Activated T-helper 2 cell treated with anti-CD3 and anti-CD28 coated beads, Interferon-gamma antibody, Interleukin-2, Interleukin-4, amounts not matched to agents 10 μg/mL and 5 μg/mL and 100 μg/mL, durations not matched to agents 14 hours and 24 hours and 36 hours (primary cell): ENCODE measurements around the gene ETS2. TPM values are rescaled to one million over a fixed set of nuclear protein-coding genes. Genes with fewer than 3 reads are reported as not detected.
A peak's percentile ranks its signal among the peaks of the same experiment; 100 is the strongest.

ENCODE experiments used
- DNase-seq: peaks from one replicate; pipeline ENCODE4 v3.0.0; 2021; ENCODE audit warnings: low spot score
- H3K27ac Mint-ChIP-seq: one replicate; pipeline ENCODE4 v1.8.0; 2021; ENCODE audit warnings: mixed read lengths
- H3K27me3 Mint-ChIP-seq: one replicate; pipeline ENCODE4 v1.8.0; 2021; ENCODE audit warnings: low read depth, mixed read lengths
- H3K36me3 Mint-ChIP-seq: one replicate; pipeline ENCODE4 v1.8.0; 2021; ENCODE audit warnings: low read depth, mixed read lengths
- H3K4me1 Mint-ChIP-seq: one replicate; pipeline ENCODE4 v1.8.0; 2021; ENCODE audit warnings: low read depth, mixed read lengths
- H3K4me3 Mint-ChIP-seq: one replicate; pipeline ENCODE4 v1.8.0; 2021; ENCODE audit warnings: low read depth, mild to moderate bottlenecking, moderate library complexity, mixed read lengths
- H3K9me3 Mint-ChIP-seq: one replicate; pipeline ENCODE4 v1.8.0; 2021; ENCODE audit warnings: mixed read lengths
- intact Hi-C: fragments of 100-400 bp; cut with micrococcal nuclease; formaldehyde crosslinking; loops from one replicate; pipeline ENCODE4 v1.15.1; 2023
- total RNA-seq: library from RNA; stranded (reverse); gene quantifications from 2 replicates; pipeline ENCODE4 v1.2.3, GENCODE V29; 2022

ETS2 gene
- total RNA-seq, 1 donor from 2014 or later = 63.9 TPM

- DNase-seq = no peak
- H3K4me1 Mint-ChIP-seq = peaks cover 29% of the 10 kb centered on the region
- H3K36me3 Mint-ChIP-seq = no peaks in the 10 kb centered on the region
- no peak overlapping the region for H3K4me3 Mint-ChIP-seq
- no peaks in the 10 kb centered on the region for H3K9me3 Mint-ChIP-seq
- intact Hi-C loops = no loop called here
- no peaks in the 10 kb centered on the region for H3K27me3 Mint-ChIP-seq
- no peak overlapping the region for H3K27ac Mint-ChIP-seq
Measured at GRCh38 chr21:38798081-38798480, 7.6 kb upstream of the ETS2 start.

GRCh38 chr21:38798481-38798882 lies 7.2 kb upstream of the ETS2 start:
- peaks cover 31% of the 10 kb centered on the region for H3K4me1 Mint-ChIP-seq
- H3K27ac Mint-ChIP-seq = peak overlapping the region; percentile 34
- no peaks in the 10 kb centered on the region for H3K9me3 Mint-ChIP-seq
- no peak overlapping the region for H3K4me3 Mint-ChIP-seq
- no peaks in the 10 kb centered on the region for H3K27me3 Mint-ChIP-seq
- no peak for DNase-seq
- intact Hi-C loops = no loop called here
- no peaks in the 10 kb centered on the region for H3K36me3 Mint-ChIP-seq

- H3K4me1 Mint-ChIP-seq = peaks cover 39% of the 10 kb centered on the region
- no peak overlapping the region for H3K4me3 Mint-ChIP-seq
- H3K27ac Mint-ChIP-seq = no peak overlapping the region
- DNase-seq = no peak
- no peaks in the 10 kb centered on the region for H3K27me3 Mint-ChIP-seq
- H3K9me3 Mint-ChIP-seq = no peaks in the 10 kb centered on the region
- intact Hi-C loops = loop anchor here (10.0 kb wide), 1 partner anchor 515 kb away; the partner anchor contains the start of gene BRWD1
- H3K36me3 Mint-ChIP-seq = no peaks in the 10 kb centered on the region
Measured at GRCh38 chr21:38800046-38800758, 5.5 kb upstream of the ETS2 start.

- Mint-ChIP-seq H3K9me3 (no peaks in the 10 kb centered on the region), H3K4me1 (peaks cover 39% of the 10 kb centered on the region), H3K27me3 (no peaks in the 10 kb centered on the region), H3K4me3 (no peak overlapping the region), H3K27ac (no peak overlapping the region), H3K36me3 (no peaks in the 10 kb centered on the region)
- DNase-seq = no peak
- intact Hi-C loops = loop anchor here (10.0 kb wide), 1 partner anchor 514 kb away; the partner anchor contains the start of gene BRWD1
Measured at GRCh38 chr21:38800924-38801744, 4.6 kb upstream of the ETS2 start.

GRCh38 chr21:38802050-38803026 lies 3.4 kb upstream of the ETS2 start:
- no peak overlapping the region for H3K4me3 Mint-ChIP-seq
- intact Hi-C loops = loop anchor here (10.0 kb wide), 1 partner anchor 512 kb away; the partner anchor contains the start of gene BRWD1
- H3K27ac Mint-ChIP-seq = no peak overlapping the region
- H3K4me1 Mint-ChIP-seq = peaks cover 41% of the 10 kb centered on the region
- DNase-seq = no peak
- H3K9me3 Mint-ChIP-seq = no peaks in the 10 kb centered on the region
- H3K27me3 Mint-ChIP-seq = no peaks in the 10 kb centered on the region
- H3K36me3 Mint-ChIP-seq = peaks cover 8% of the 10 kb centered on the region

GRCh38 chr21:38803075-38803660 lies 2.6 kb upstream of the ETS2 start:
- H3K4me1 Mint-ChIP-seq = peaks cover 45% of the 10 kb centered on the region
- DNase-seq = no peak
- intact Hi-C loops = loop anchor here (10.0 kb wide), 1 partner anchor 512 kb away; the partner anchor contains the start of gene BRWD1
- no peaks in the 10 kb centered on the region for H3K27me3 Mint-ChIP-seq
- H3K36me3 Mint-ChIP-seq = peaks cover 17% of the 10 kb centered on the region
- no peaks in the 10 kb centered on the region for H3K9me3 Mint-ChIP-seq
- H3K4me3 Mint-ChIP-seq = no peak overlapping the region
- H3K27ac Mint-ChIP-seq = no peak overlapping the region

- Mint-ChIP-seq H3K36me3 (peaks cover 26% of the 10 kb centered on the region), H3K27ac (peak overlapping the region; percentile 57), H3K9me3 (no peaks in the 10 kb centered on the region), H3K4me1 (peaks cover 42% of the 10 kb centered on the region), H3K4me3 (peak overlapping the region; percentile 86), H3K27me3 (no peaks in the 10 kb centered on the region)
- intact Hi-C loops = loop anchor here (2.0 to 10.0 kb wide), 2 partner anchors 69 to 511 kb away; partner anchors contain the start of gene BRWD1
- no peak for DNase-seq
Measured at GRCh38 chr21:38804030-38804788, 1.5 kb upstream of the ETS2 start.

- Mint-ChIP-seq H3K27me3 (no peaks in the 10 kb centered on the region), H3K27ac (peak overlapping the region; percentile 92), H3K4me3 (peak overlapping the region; percentile 86), H3K4me1 (peaks cover 44% of the 10 kb centered on the region), H3K36me3 (peaks cover 33% of the 10 kb centered on the region), H3K9me3 (no peaks in the 10 kb centered on the region)
- no peak for DNase-seq
- intact Hi-C loops = loop anchor here (1.0 to 10.0 kb wide), 9 partner anchors 24 to 510 kb away; partner anchors contain the start of gene BRWD1
Measured at GRCh38 chr21:38804789-38805327, 871 bp upstream of the ETS2 start.

GRCh38 chr21:38806153-38806941 lies 618 bp downstream of the ETS2 start:
- DNase-seq = peak; percentile 38
- Mint-ChIP-seq H3K9me3 (no peaks in the 10 kb centered on the region), H3K27ac (peak overlapping the region; percentile 93), H3K36me3 (peaks cover 48% of the 10 kb centered on the region), H3K4me1 (peaks cover 54% of the 10 kb centered on the region), H3K4me3 (peak overlapping the region; percentile 94), H3K27me3 (no peaks in the 10 kb centered on the region)
- intact Hi-C loops = loop anchor here (2.0 to 10.0 kb wide), 6 partner anchors 32 to 508 kb away; partner anchors contain the start of gene BRWD1

GRCh38 chr21:38806942-38807284 lies 1.2 kb downstream of the ETS2 start:
- peaks cover 53% of the 10 kb centered on the region for H3K36me3 Mint-ChIP-seq

More at GRCh38 chr21:38806942-38807284, 1.2 kb downstream of the ETS2 start:
- no peaks in the 10 kb centered on the region for H3K27me3 Mint-ChIP-seq
- H3K27ac Mint-ChIP-seq = peak overlapping the region; percentile 93
- H3K4me1 Mint-ChIP-seq = peaks cover 59% of the 10 kb centered on the region
- peak overlapping the region; percentile 94 for H3K4me3 Mint-ChIP-seq
- H3K9me3 Mint-ChIP-seq = no peaks in the 10 kb centered on the region
- intact Hi-C loops = loop anchor here (1.0 to 10.0 kb wide), 7 partner anchors 32 to 508 kb away; partner anchors contain the start of gene BRWD1
- no peak for DNase-seq
